K562 (cell line): ENCODE results near the gene ZSCAN22. TPM values are rescaled to one million over a fixed set of nuclear protein-coding genes. Genes with fewer than 3 reads are reported as not detected.

Experiments
- ARNT ChIP-seq, 2 experiments: fragments of 450-650 bp; IDR thresholded peaks; 2 replicates each; pipeline ENCODE4 v1.6.1; 2016; ENCODE audit warnings: mild to moderate bottlenecking in 1 of 2
- BHLHE40 ChIP-seq: IDR thresholded peaks from 2 replicates; pipeline ENCODE4 v1.6.1; 2011; ENCODE audit warnings: low read length, improper control_type of control experiment
- CEBPB ChIP-seq: fragments of 450-650 bp; IDR thresholded peaks from 2 replicates; pipeline ENCODE4 v1.6.1; 2016; ENCODE audit warnings: missing genetic modification characterization, missing compliant biosample characterization
- DDX20 ChIP-seq: fragments of 450-650 bp; IDR thresholded peaks from 2 replicates; pipeline ENCODE4 v1.6.1; 2016; ENCODE audit warnings: missing genetic modification characterization, low read depth, mild to moderate bottlenecking, missing compliant biosample characterization, moderate library complexity
- ERF ChIP-seq: fragments of 450-650 bp; formaldehyde crosslinking; IDR thresholded peaks from 2 replicates; pipeline ENCODE4 v1.4.0; 2020; ENCODE audit warnings: mild to moderate bottlenecking, mixed read lengths
- FIP1L1 ChIP-seq: fragments of 200-400 bp; formaldehyde crosslinking; IDR thresholded peaks from 2 replicates; pipeline ENCODE4 v1.6.1; 2018; ENCODE audit warnings: mild to moderate bottlenecking, low read depth, low read length; ENCODE audit not compliant: poor library complexity, severe bottlenecking
- FOSL1 ChIP-seq: fragments of 200-800 bp; sonication (Bioruptor generic); conservative IDR thresholded peaks from 2 replicates; pipeline ENCODE4 v1.6.1; 2016; ENCODE audit warnings: missing genetic modification characterization, missing compliant biosample characterization
- FOXK2 ChIP-seq, 2 experiments: fragments of 450-650 bp; IDR thresholded peaks in 1 of 2; conservative IDR thresholded peaks in 1 of 2; 2 replicates each; pipeline ENCODE4 v1.6.1; 2016; ENCODE audit warnings: low read depth in 2 of 2, mild to moderate bottlenecking in 1 of 2
- GABPB2 ChIP-seq: fragments of 250-450 bp; sonication (Bioruptor Pico); conservative IDR thresholded peaks from 2 replicates; pipeline ENCODE4 v1.5.1; 2021; ENCODE audit warnings: mild to moderate bottlenecking
- GTF2E2 ChIP-seq: fragments of 200-800 bp; sonication (Bioruptor generic); IDR thresholded peaks from 2 replicates; pipeline ENCODE4 v1.6.1; 2016; ENCODE audit warnings: missing genetic modification characterization, missing compliant biosample characterization
- HMG20A ChIP-seq: fragments of 450-650 bp; formaldehyde crosslinking; conservative IDR thresholded peaks from 2 replicates; pipeline ENCODE4 v1.4.0; 2020; ENCODE audit warnings: mild to moderate bottlenecking, mixed read lengths
- HNRNPH1 ChIP-seq: fragments of 200-400 bp; formaldehyde crosslinking; optimal IDR thresholded peaks from 2 replicates; pipeline ENCODE3; 2017; ENCODE audit warnings: low read depth, mild to moderate bottlenecking, low read length, moderate library complexity
- MTA2 ChIP-seq: fragments of 450-650 bp; IDR thresholded peaks from 2 replicates; pipeline ENCODE4 v1.6.1; 2016; ENCODE audit warnings: low read depth
- MXI1 ChIP-seq: IDR thresholded peaks from 2 replicates; pipeline ENCODE4 v1.6.1; 2011; ENCODE audit warnings: low read depth, mild to moderate bottlenecking, improper control_type of control experiment, low read length
- POLR2A ChIP-seq: fragments of 450-650 bp; conservative IDR thresholded peaks from 2 replicates; pipeline ENCODE4 v1.6.1; 2016
- PRMT5 ChIP-seq: sonication (generic); formaldehyde crosslinking; IDR thresholded peaks from 2 replicates; pipeline ENCODE4 v1.5.0; 2020; ENCODE audit warnings: missing genetic modification reagents
- RAD21 ChIP-seq, 2 experiments: fragments of 250-450 bp in 1 of 2; fragments of 450-650 bp in 1 of 2; sonication (Bioruptor Pico) in 1 of 2; formaldehyde crosslinking in 1 of 2; IDR thresholded peaks in 1 of 2; conservative IDR thresholded peaks in 1 of 2; 2 replicates each; pipeline versions ENCODE4 v1.4.0 to v1.8.0; 2020 to 2022; ENCODE audit warnings: mild to moderate bottlenecking in 2 of 2, moderate library complexity in 1 of 2
- RBFOX2 ChIP-seq: fragments of 200-400 bp; formaldehyde crosslinking; IDR thresholded peaks from 2 replicates; pipeline ENCODE4 v1.6.1; 2017; ENCODE audit warnings: low read depth, mild to moderate bottlenecking, low read length, moderate library complexity
- STAG1 ChIP-seq: sonication (generic); formaldehyde crosslinking; IDR thresholded peaks from 2 replicates; pipeline ENCODE4 v1.5.0; 2020; ENCODE audit warnings: missing genetic modification reagents, borderline replicate concordance
- TCFL5 ChIP-seq: fragments of 250-450 bp; sonication (Bioruptor Pico); conservative IDR thresholded peaks from 2 replicates; pipeline ENCODE4 v1.6.1; 2021; ENCODE audit warnings: mild to moderate bottlenecking, moderate library complexity, matching md5 sums
- XRCC3 ChIP-seq: fragments of 450-650 bp; IDR thresholded peaks from 2 replicates; pipeline ENCODE4 v1.6.1; 2017; ENCODE audit warnings: mild to moderate bottlenecking, moderate library complexity
- ZC3H8 ChIP-seq: fragments of 450-650 bp; IDR thresholded peaks from 2 replicates; pipeline ENCODE4 v1.6.1; 2017
- ZNF217 ChIP-seq: sonication (generic); formaldehyde crosslinking; IDR thresholded peaks from 2 replicates; pipeline ENCODE4 v1.8.0; 2022; ENCODE audit warnings: mild to moderate bottlenecking, missing genetic modification reagents
- ZNF324 ChIP-seq: fragments of 250-450 bp; sonication (Bioruptor Pico); IDR thresholded peaks from 2 replicates; pipeline ENCODE4 v1.4.0; 2020; ENCODE audit warnings: mild to moderate bottlenecking
- polyA plus RNA-seq, 8 experiments: library from polyadenylated mRNA; depleted of rRNA in 4 of 8; stranded (reverse) in 5 of 8; unstranded in 3 of 8; fragments of >200 nt; fragmentation: Nextera tagmentation in 2 of 8; fragmentation: Illumina TruSeq in 1 of 8; extraction: Ambion mirVana in 2 of 8; extraction: Trizol in 1 of 8; gene quantifications; 2 replicates each; pipeline versions ENCODE4 v1.2.1 to v1.2.3, GENCODE V29; 2011 to 2014; ENCODE audit warnings: inconsistent platforms in 1 of 8, missing spikeins in 1 of 8
- total RNA-seq, 7 experiments: library from RNA; depleted of rRNA in 6 of 7; stranded (reverse); fragments of >200 nt in 6 of 7; fragmentation: Illumina TruSeq in 2 of 7; extraction: Trizol in 2 of 7; gene quantifications; 2 replicates each; pipeline versions ENCODE4 v1.2.1 to v1.2.3, GENCODE V29; 2011 to 2021; ENCODE audit warnings: low replicate concordance in 1 of 7
- TF ChIP-seq, protein P1 (sequence below): sonication (generic); formaldehyde crosslinking; IDR thresholded peaks from 2 replicates; pipeline ENCODE4 v1.8.0; 2022; ENCODE audit warnings: missing genetic modification reagents, mild to moderate bottlenecking, moderate library complexity, borderline replicate concordance
- TF ChIP-seq, protein P2 (sequence below), 2 experiments: IDR thresholded peaks in 1 of 2; conservative IDR thresholded peaks in 1 of 2; 2 replicates each; pipeline ENCODE4 v1.6.1; 2016; ENCODE audit warnings: low read depth in 2 of 2, mild to moderate bottlenecking in 1 of 2, missing compliant biosample characterization in 1 of 2, missing genetic modification characterization in 1 of 2, moderate library complexity in 1 of 2
- TF ChIP-seq, protein P3 (sequence below): fragments of 450-650 bp; formaldehyde crosslinking; IDR thresholded peaks from 2 replicates; pipeline ENCODE4 v1.4.0; 2020; ENCODE audit warnings: mild to moderate bottlenecking, moderate library complexity

ZSCAN22 gene
- total and polyA plus RNA-seq, 9 of the 15 experiments (the other 6 are each of a cell fraction or from before 2014, with no cell fraction given): 0.98 to 5.3 (median 3.0) TPM

DNA sequence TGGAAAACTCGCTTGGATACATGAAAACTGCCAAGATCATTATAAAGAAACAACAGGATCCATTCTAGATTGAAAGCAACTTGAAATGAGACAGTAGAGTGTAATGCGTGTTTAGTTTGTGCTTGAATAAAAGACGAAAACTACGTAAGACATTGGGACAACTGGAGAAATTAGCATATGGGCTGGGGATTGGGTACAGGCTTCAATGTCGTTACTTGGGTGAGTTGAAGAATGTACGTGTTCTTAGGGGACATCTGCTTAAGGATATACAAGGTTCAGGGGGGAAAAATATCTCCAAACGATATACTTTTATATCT is 22.1 kb upstream of the ZSCAN22 start (continued):
- TF ChIP-seq, protein P1, sequence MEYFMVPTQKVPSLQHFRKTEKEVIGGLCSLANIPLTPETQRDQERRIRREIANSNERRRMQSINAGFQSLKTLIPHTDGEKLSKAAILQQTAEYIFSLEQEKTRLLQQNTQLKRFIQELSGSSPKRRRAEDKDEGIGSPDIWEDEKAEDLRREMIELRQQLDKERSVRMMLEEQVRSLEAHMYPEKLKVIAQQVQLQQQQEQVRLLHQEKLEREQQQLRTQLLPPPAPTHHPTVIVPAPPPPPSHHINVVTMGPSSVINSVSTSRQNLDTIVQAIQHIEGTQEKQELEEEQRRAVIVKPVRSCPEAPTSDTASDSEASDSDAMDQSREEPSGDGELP: no peak
- no peak for TF ChIP-seq RAD21 (CRISPR knock-in tag; conservative IDR thresholded peaks at IDR 0.05 in 1 of 2, IDR thresholded peaks at IDR 0.05 in 1 of 2)
- TF ChIP-seq POLR2A: no peak
- no peak for TF ChIP-seq HNRNPH1
- TF ChIP-seq, protein P2, sequence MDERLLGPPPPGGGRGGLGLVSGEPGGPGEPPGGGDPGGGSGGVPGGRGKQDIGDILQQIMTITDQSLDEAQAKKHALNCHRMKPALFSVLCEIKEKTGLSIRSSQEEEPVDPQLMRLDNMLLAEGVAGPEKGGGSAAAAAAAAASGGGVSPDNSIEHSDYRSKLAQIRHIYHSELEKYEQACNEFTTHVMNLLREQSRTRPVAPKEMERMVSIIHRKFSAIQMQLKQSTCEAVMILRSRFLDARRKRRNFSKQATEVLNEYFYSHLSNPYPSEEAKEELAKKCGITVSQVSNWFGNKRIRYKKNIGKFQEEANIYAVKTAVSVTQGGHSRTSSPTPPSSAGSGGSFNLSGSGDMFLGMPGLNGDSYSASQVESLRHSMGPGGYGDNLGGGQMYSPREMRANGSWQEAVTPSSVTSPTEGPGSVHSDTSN (CRISPR knock-in tag; IDR thresholded peaks at IDR 0.05; ENCODE audit: low read depth): no peak
- TF ChIP-seq, protein P2 (tag; conservative IDR thresholded peaks at IDR 0.05; ENCODE audit: low read depth): no peak
- no peak for TF ChIP-seq PRMT5 (CRISPR knock-in tag)
- TF ChIP-seq, protein P3, sequence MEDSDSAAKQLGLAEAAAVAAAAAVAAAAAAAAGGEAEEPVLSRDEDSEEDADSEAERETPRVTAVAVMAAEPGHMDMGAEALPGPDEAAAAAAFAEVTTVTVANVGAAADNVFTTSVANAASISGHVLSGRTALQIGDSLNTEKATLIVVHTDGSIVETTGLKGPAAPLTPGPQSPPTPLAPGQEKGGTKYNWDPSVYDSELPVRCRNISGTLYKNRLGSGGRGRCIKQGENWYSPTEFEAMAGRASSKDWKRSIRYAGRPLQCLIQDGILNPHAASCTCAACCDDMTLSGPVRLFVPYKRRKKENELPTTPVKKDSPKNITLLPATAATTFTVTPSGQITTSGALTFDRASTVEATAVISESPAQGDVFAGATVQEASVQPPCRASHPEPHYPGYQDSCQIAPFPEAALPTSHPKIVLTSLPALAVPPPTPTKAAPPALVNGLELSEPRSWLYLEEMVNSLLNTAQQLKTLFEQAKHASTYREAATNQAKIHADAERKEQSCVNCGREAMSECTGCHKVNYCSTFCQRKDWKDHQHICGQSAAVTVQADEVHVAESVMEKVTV (CRISPR knock-in tag): no peak
- no peak for TF ChIP-seq HMG20A (CRISPR knock-in tag)
- no peak for TF ChIP-seq TCFL5 (CRISPR knock-in tag)
- TF ChIP-seq FOXK2 (conservative IDR thresholded peaks at IDR 0.05 in 1 of 2, IDR thresholded peaks at IDR 0.05 in 1 of 2; ENCODE audit: low read depth in 2 of 2): no peak
- TF ChIP-seq ZNF217: no peak
- no peak for TF ChIP-seq ZC3H8
- TF ChIP-seq FOSL1 (tag): peak; percentile 7; the same call in 1 of the 2 replicates
- peak; percentile 90 for TF ChIP-seq GTF2E2
- no peak for TF ChIP-seq ZNF324 (CRISPR knock-in tag)
- TF ChIP-seq FIP1L1: no peak
- TF ChIP-seq MXI1: 0 out of 2 replicates have a peak, but pooled peaks have one; percentile 13
- TF ChIP-seq ERF (CRISPR knock-in tag): no peak
- no peak for TF ChIP-seq GABPB2 (CRISPR knock-in tag)
- TF ChIP-seq STAG1 (CRISPR knock-in tag): no peak
- no peak for TF ChIP-seq RBFOX2
- TF ChIP-seq CEBPB (tag): no peak
- TF ChIP-seq BHLHE40: no peak
- 0 out of 4 replicates have a peak, but pooled peaks of 1 of the 2 experiments have one; percentile 27 for TF ChIP-seq ARNT (IDR thresholded peaks at IDR 0.05)
- TF ChIP-seq DDX20 (tag): no peak
- no peak for TF ChIP-seq XRCC3
- TF ChIP-seq MTA2: no peak
